IPS-NIHi11 (cell line): ENCODE data around the gene ACOT13.
A peak's percentile ranks its signal among the peaks of the same experiment; 100 is the strongest.
"Not testable (repeated sequence)": the region's sequence is repeated elsewhere in the genome, so short reads cannot be mapped to it uniquely, and the experiment has no call there.

Experiments used
- DNase-seq: peaks from one replicate; pipeline ENCODE4 v3.0.0; 2012; ENCODE audit warnings: mixed read lengths, low spot score

The ACOT13 gene

GRCh38 chr6:24692415-24692814 lies 25.5 kb downstream of the ACOT13 start:
- no peak for DNase-seq

- DNase-seq = no peak
Observed at GRCh38 chr6:24692848-24693592, 26.1 kb downstream of the ACOT13 start.

- DNase-seq = no peak
Observed at GRCh38 chr6:24694198-24694597, 27.3 kb downstream of the ACOT13 start.

GRCh38 chr6:24695635-24696034 lies 28.8 kb downstream of the ACOT13 start:
- DNase-seq = peak; percentile 14

GRCh38 chr6:24696097-24696496 lies 29.2 kb downstream of the ACOT13 start:
- no peak for DNase-seq

- DNase-seq = no peak
Observed at GRCh38 chr6:24699521-24700359, 32.9 kb downstream of the ACOT13 start.

- DNase-seq = no peak
Observed at GRCh38 chr6:24702720-24703282, 35.9 kb downstream of the ACOT13 start.

- no peak for DNase-seq
Observed at GRCh38 chr6:24704468-24704867, 37.6 kb downstream of the ACOT13 start.

GRCh38 chr6:24708612-24709011 lies 41.7 kb downstream of the ACOT13 start:
- DNase-seq = no peak

- no peak for DNase-seq
Observed at GRCh38 chr6:24709014-24709711, 42.3 kb downstream of the ACOT13 start.

GRCh38 chr6:24710519-24711303 lies 43.8 kb downstream of the ACOT13 start:
- no peak for DNase-seq

GRCh38 chr6:24716602-24717148 lies 49.8 kb downstream of the ACOT13 start:
- DNase-seq = not testable (repeated sequence)

- DNase-seq = no peak
Observed at GRCh38 chr6:24718449-24719124, 51.7 kb downstream of the ACOT13 start.

- no peak for DNase-seq
Observed at GRCh38 chr6:24719125-24719971, 52.5 kb downstream of the ACOT13 start, which contains the start of gene C6orf62. TSS of gene C6orf62 (minus strand) at chr6:24719154. CDS start at chr6:24718668, 486 bp downstream.

- DNase-seq = peak; percentile 46
Observed at GRCh38 chr6:24720131-24720603, 53.3 kb downstream of the ACOT13 start.

- peak; percentile 96 for DNase-seq
Observed at GRCh38 chr6:24720604-24721460, 54.0 kb downstream of the ACOT13 start.

- peak; percentile 70 for DNase-seq
Observed at GRCh38 chr6:24721461-24722215, 54.8 kb downstream of the ACOT13 start.

- no peak for DNase-seq
Observed at GRCh38 chr6:24723270-24723669, 56.4 kb downstream of the ACOT13 start.
